Mucosa of descending colon (tissue), 3 donors: ENCODE measurements around the gene IL4. TPM values are rescaled to one million over a fixed set of nuclear protein-coding genes. Genes with fewer than 3 reads are reported as not detected.

Experiments used
- ATAC-seq: fragments of 200-7000 bp; cut with Tn5 transposase; one replicate; pipeline ENCODE4 v1.9.1; 2020; ENCODE audit warnings: mild to moderate bottlenecking, moderate library complexity
- DNase-seq, 3 donors: peaks; one replicate each; pipeline ENCODE4 v3.0.0-alpha.2; 2020
- H3K36me3 ChIP-seq: fragments of 200-600 bp; one replicate; pipeline ENCODE4 v1.8.0; 2021; ENCODE audit warnings: low read depth, mild to moderate bottlenecking
- H3K4me1 ChIP-seq: fragments of 200-600 bp; one replicate; pipeline ENCODE4 v1.8.0; 2021; ENCODE audit warnings: low read depth, mild to moderate bottlenecking
- H3K4me3 ChIP-seq: fragments of 200-600 bp; one replicate; pipeline ENCODE4 v1.8.0; 2021; ENCODE audit warnings: mild to moderate bottlenecking
- H3K9me3 ChIP-seq: fragments of 200-600 bp; one replicate; pipeline ENCODE4 v1.8.0; 2021; ENCODE audit warnings: mild to moderate bottlenecking
- intact Hi-C, 2 donors: fragments of 100-400 bp; cut with DNase I in 1 of 2; cut with micrococcal nuclease in 1 of 2; formaldehyde crosslinking; loops; one replicate each; pipeline versions ENCODE4 v1.11.0 to v1.11.1; 2022; cut with DNase I, micrococcal nuclease
- total RNA-seq, 3 donors: library from RNA; stranded (reverse); fragmentation: NEBNext Ultra II Directional in 2 of 3; extraction: Animal tissue kit (Norgen Biotek cat#: 25700) in 2 of 3; gene quantifications; one replicate each; pipeline versions ENCODE4 v1.2.1 to v1.2.4, GENCODE V29; 2021 to 2023
- TF ChIP-seq, protein P1 (sequence below): fragments of 200-600 bp; IDR thresholded peaks from one replicate; pipeline ENCODE4 v1.8.0; 2022; ENCODE audit warnings: antibody characterized with exemption, mild to moderate bottlenecking
- donor health status: DM: no; HTN: no; CAD: no; lungs with moderate emphysema.
- donor health status: DM: no; HTN: no; CAD: no.
- donor health status: DM: no; HTN: yes; CAD: no.

IL4 gene
- total RNA-seq, 3 donors from 2014 or later = not detected

DNA sequence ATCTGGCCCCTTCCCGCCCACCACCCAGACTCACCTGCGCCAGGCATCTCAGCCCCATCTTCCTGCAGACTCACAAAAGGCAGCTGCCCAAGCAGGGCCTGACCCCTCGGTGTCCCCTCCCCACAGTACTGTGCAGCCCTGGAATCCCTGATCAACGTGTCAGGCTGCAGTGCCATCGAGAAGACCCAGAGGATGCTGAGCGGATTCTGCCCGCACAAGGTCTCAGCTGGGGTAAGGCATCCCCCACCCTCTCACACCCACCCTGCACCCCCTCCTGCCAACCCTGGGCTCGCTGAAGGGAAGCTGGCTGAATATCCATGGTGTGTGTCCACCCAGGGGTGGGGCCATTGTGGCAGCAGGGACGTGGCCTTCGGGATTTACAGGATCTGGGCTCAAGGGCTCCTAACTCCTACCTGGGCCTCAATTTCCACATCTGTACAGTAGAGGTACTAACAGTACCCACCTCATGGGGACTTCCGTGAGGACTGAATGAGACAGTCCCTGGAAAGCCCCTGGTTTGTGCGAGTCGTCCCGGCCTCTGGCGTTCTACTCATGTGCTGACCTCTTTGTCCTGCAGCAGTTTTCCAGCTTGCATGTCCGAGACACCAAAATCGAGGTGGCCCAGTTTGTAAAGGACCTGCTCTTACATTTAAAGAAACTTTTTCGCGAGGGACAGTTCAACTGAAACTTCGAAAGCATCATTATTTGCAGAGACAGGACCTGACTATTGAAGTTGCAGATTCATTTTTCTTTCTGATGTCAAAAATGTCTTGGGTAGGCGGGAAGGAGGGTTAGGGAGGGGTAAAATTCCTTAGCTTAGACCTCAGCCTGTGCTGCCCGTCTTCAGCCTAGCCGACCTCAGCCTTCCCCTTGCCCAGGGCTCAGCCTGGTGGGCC, 13.9 kb upstream of the IL4 start:
- H3K9me3 ChIP-seq = no peaks in the 10 kb centered on the region
- H3K4me1 ChIP-seq = no peaks in the 10 kb centered on the region
- no peak for DNase-seq
- H3K36me3 ChIP-seq = no peaks in the 10 kb centered on the region
- ATAC-seq = no peak
- TF ChIP-seq, protein P1, sequence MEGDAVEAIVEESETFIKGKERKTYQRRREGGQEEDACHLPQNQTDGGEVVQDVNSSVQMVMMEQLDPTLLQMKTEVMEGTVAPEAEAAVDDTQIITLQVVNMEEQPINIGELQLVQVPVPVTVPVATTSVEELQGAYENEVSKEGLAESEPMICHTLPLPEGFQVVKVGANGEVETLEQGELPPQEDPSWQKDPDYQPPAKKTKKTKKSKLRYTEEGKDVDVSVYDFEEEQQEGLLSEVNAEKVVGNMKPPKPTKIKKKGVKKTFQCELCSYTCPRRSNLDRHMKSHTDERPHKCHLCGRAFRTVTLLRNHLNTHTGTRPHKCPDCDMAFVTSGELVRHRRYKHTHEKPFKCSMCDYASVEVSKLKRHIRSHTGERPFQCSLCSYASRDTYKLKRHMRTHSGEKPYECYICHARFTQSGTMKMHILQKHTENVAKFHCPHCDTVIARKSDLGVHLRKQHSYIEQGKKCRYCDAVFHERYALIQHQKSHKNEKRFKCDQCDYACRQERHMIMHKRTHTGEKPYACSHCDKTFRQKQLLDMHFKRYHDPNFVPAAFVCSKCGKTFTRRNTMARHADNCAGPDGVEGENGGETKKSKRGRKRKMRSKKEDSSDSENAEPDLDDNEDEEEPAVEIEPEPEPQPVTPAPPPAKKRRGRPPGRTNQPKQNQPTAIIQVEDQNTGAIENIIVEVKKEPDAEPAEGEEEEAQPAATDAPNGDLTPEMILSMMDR = no peak
- no peak overlapping the region for H3K4me3 ChIP-seq
- intact Hi-C loops = no loop called here

DNA sequence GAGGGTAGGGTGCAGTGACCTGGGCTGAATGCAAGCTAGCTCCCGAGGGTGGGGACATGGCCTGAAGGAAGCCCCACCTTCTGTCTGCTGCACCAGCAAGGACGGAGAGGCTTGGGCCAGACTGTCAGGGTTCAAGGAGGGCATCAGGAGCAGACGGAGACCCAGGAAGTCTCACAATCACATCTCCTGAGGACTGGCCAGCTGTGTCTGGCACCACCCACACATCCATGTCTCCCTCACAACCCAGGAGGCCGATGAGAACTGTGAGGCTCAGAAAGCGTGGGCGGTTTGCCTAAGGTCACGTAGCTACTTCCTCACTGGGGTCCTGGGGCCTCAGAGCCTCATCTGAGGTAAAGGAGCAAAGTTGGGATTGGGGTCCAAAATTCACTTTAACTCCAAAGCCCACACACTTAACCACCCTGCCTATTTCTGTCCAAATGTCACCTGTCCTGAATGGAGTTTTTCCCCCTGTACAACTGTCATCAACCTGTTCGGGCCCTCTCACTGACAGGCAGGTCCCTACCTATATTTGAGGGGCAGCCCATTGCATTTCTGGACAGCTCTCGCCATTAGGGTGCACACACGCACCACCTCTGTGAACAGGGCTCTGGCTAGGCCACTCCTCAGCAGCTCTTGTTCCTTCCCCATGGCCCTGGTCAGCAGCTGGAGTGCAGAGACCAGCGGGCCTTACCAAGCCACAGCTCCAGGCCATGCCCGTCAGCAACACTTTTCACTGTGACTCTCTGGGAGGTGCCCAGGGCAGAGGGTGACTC, 12.4 kb upstream of the IL4 start:
- TF ChIP-seq, protein P1 = no peak
- Histone ChIP-seq H3K36me3 (no peaks in the 10 kb centered on the region), H3K4me3 (no peak overlapping the region), H3K4me1 (no peaks in the 10 kb centered on the region), H3K9me3 (no peaks in the 10 kb centered on the region)
- intact Hi-C loops = no loop called here
- ATAC-seq = no peak
- DNase-seq = no peak

DNA sequence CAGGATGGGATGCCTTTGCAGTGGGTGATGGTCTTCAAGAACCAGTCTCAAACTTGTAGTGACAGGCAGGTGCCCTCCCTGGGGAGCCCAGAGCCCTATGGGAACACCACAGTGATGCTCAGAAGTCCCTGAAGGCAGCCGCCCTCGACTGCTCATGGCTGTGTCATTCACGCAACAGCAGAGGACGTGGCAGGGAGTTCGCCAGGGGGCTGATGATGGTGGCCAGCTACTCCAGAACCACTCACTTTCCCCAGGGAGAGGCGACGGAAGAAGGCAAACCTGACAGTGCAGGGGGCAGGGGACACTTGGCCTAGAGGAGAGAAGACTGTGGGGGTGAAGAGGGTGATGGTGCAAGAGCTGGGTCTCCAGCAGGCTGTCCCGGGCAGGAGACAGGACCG, 11.8 kb upstream of the IL4 start:
- ATAC-seq = no peak

DNA sequence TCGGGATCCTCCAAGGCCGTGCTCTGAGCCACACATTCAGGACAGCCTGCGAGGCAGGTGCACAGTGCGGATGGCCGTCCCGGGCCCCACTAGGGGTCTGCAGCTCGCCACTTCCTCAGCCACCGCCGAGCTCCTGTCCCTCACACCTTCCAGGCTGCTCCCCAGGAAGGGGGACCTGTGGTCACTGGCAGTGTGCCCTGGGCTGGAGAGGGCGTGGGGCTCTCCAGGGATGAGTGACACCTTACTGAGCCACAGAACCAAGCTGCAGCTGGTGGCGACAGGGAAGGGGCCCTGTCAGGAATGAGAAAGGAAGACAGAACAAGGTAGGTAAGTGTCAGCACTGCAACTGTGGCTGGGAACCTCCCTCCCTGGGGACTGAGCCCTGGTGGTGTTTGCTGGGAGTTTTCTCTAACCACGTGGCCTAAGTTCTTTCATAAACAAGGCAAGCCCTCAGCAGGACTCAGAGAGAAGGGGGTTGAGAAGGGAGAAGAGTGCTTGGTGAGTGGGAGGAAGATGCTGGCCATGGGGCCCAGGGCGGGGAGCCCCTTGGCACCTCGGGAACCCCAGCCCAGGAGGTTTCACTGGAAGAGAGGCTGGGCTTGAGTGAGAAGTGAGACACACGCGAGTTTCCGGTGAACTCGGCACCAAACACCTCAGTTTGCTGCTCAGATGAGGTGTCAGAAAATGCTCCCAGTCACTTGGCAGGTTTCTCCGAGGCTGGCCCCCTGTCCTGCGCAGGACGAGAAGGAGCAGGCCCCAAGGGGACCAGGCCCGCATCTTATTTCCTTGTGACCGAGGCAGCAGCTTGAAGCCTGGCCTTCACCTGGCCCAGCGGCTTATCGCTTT, 10.6 kb upstream of the IL4 start:
- peak; percentile 23 for ATAC-seq
- H3K36me3 ChIP-seq = no peaks in the 10 kb centered on the region
- intact Hi-C loops = no loop called here
- TF ChIP-seq, protein P1 = no peak
- no peaks in the 10 kb centered on the region for H3K9me3 ChIP-seq
- H3K4me1 ChIP-seq = no peaks in the 10 kb centered on the region
- DNase-seq = no peak
- H3K4me3 ChIP-seq = no peak overlapping the region

More for the DNA sequence above, 11.8 kb upstream of the IL4 start:
- Histone ChIP-seq H3K4me3 (no peak overlapping the region), H3K4me1 (no peaks in the 10 kb centered on the region), H3K36me3 (no peaks in the 10 kb centered on the region), H3K9me3 (no peaks in the 10 kb centered on the region)
- no peak for DNase-seq
- intact Hi-C loops = no loop called here
- TF ChIP-seq, protein P1 = no peak
